Activated CD8-positive, alpha-beta memory T cell treated with anti-CD3 and anti-CD28 coated beads for 4 hours (primary cell): ENCODE results near the gene ENPP7.
A peak's percentile ranks its signal among the peaks of the same experiment; 100 is the strongest.

ENCODE experiments used
- DNase-seq, 2 donors: peaks; one replicate each; pipeline ENCODE4 v3.0.0-alpha.2; 2020; ENCODE audit warnings: low read depth in 2 of 2

Gene ENPP7

DNA sequence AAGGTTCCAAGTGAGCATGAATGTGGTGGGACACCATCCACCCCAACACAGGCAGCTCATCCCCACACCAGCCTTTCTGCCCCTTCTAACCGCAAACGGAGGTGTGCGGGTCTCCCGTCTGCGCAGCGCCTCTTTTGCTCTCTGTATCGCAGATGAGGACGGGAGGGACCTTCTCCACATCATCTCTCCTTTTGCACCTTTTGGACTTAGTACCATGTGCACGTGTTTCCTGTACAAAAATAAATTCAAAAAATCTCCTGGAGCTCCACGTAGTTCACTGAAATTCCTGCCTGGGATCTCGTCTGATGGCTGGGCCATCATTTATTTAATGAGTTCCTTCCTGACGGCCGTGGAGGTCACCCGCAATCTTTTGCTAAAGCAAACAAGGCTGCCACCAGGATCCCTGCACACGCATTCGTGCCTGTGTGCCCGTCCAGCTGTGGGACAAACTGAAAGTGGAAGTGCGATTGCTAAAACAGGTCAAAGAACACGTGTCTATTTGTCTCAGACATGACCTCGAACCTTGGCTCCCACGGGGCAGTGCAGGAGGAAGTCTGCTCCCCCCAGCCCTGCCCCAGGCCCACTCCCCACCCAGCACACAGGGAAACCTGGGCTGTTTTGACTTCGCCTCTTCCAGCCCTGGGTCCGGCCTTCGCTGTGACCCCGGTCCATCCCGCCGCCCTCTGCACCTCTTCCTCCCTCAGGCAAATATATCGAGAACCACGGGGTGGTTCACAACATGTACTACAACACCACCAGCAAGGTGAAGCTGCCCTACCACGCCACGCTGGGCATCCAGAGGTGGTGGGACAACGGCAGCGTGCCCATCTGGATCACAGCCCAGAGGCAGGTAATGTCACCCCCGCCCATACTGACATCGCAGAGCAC lies 2.3 kb downstream of the ENPP7 start:
- no peak for DNase-seq

- no peak for DNase-seq
Measured at GRCh38 chr17:79733692-79734070, 2.9 kb downstream of the ENPP7 start.

- DNase-seq: no peak
Measured at GRCh38 chr17:79735096-79735495, 4.4 kb downstream of the ENPP7 start.

DNA sequence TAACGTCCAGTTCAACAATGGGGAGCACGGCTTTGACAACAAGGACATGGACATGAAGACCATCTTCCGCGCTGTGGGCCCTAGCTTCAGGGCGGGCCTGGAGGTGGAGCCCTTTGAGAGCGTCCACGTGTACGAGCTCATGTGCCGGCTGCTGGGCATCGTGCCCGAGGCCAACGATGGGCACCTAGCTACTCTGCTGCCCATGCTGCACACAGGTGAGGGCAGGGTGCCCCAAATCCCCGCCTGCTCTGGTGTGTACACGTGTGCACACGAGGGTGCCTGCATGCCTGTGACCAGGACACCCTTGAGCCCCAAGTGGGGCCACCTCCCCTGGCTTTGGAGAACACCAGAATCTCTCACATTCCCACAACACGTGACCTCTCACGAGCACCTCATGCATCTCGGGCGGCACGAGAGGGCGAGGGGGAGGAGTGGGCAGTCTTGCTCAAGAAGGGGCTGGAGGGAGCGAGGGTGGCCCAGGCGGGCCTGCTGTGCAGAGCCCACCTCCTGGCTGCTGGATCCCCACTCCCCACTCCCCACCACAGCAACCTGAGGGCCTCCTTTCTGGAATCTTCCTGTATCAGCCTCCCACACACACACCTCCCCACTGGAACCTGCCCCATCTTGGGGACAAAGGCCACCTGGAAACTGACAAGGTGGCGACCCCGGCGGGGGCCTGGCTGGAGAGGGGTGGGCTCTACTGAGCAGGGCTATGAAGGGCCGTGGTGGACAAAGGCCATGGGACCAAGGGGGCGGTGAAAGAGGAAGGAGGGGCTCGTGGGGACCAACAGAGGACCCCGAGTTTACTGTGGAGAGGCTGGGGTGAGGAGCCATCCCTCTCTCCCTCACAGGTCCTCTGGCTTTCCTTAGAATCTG lies 6.5 kb downstream of the ENPP7 start:
- no peak for DNase-seq

DNA sequence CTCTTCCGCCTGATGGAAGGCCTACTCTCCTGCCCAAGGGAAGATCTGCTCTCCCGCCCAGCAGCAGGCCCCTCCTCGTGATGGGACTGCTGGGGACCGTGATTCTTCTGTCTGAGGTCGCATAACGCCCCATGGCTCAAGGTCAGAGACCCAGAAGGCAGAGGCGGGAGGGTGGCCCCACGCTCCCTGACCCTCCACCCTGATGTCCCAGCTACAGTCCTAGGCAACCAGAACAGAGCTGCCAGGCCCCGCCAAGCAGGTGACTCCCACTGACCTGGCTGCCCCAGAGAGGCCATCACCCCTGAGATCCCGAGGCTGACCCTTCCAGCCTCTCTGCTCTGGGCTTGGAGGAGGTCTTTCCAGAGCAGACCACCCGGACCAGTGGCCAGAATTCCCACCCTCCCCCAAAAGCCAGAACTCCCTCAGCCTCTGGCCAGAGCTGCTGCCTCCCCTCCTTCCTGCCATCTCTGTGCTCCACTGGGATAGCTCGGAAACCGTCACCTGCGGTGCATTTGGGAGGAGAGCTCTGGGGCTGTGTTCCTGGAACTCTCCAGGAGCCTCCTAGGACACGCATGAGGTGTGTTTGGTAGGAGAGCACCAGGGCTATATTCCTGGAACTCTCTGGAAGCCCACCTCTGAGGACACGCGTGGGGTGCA lies 7.3 kb downstream of the ENPP7 start:
- DNase-seq: no peak

- no peak for DNase-seq
Measured at GRCh38 chr17:79738643-79739042, 7.9 kb downstream of the ENPP7 start.

GRCh38 chr17:79739148-79740062 lies 8.7 kb downstream of the ENPP7 start:
- DNase-seq: no peak

DNA sequence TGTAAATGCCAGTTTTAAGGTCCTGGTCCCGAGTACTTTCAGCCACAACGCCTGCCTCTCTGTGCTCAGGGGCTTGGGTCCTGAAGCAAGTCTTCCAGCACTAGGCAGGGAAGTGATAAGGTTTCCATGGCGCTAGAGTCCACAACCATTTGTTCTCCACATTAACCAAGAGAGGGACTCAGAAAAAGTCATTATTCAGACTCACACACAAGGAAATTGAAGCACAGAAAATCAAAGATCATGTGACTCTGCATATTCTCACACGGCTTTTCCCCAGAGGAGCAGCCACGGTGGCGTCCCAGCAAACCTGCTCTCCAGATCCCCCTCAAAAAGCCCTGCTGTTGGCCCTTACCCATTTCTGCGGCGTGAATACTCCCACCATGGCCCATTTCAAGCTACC lies 9.7 kb downstream of the ENPP7 start:
- DNase-seq: no peak

GRCh38 chr17:79741401-79741750 lies 10.6 kb downstream of the ENPP7 start:
- no peak for DNase-seq

DNA sequence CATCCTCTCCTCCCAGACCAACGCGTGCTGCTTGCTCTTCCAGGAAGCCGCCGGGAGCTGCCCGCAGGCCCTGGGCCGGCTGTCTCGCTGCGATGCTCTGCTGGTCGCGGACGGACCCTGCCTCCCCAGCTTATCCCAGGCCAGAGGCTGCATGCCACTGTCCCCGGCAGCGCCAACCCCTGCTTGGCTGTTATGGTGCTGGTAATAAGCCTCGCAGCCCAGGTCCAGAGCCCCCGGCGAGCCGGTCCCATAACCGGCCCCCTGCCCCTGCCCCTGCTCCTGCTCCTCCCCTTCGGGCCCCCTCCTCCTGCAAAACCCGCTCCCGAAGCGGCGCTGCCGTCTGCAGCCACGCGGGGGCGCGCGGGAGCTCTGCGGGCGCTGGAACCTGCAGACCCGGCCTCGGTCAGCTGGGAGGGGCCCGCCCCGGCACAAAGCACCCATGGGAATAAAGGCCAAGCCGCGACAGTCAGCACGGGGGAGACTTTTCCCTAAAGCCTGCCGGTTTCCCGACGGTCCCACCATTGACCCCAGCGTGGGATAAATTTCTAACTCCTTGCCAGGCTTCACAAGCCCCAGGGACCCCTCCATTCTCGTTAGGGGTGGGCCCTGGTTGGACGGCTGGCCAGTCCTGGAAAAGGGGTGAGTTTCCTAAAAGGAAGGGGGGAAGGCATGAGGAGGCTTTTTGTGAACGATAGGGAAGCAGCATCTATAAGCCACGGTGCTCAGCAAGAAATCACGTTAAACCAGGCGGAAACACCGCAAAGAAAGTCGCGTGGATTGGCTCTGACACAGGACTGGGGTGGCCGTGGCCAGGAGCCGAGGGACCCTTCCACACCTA lies 11.2 kb downstream of the ENPP7 start:
- peak; percentile 29 to 44 for DNase-seq

DNA sequence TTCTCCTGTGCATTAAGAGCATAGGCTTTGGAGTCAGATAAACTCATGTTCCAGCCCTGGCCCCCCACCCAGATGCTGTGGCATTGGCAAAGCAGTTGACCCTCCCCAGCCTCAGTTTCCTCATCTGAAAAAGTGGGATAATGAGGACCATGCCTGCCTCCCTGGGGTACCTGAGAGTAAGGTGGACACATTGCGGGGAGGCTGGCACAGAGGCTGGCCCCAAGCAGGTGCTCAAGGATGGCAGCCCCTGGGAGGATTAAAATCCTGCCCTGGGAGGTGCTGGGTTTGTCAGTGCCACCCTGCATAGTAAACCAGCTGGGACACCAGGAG lies 11.8 kb downstream of the ENPP7 start:
- no peak for DNase-seq

DNA sequence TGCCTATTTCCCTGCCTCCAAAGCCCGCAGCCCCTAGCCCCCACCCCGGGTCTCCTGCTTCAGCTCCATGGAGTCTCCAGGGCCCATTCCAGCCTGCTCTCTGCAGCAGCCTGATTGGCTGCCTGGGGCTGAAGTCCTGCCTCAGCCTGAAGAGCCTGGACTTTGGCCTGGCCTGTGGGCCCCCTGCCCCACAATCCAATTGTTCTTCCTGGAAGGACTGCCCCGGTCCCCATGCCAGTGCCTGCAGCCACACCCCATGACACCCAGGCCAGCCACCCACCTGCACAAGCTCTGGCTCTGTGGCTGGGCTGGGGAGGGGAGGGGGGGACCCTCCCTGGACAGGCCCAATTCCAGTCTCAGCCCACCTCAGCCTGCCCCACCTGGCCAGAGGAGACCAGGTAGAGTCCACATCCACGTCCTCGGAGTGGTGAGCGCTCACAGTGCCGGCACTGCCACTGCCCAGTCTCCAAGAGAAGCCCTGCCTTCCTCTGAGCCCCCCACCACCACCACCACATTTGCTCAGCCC lies 12.3 kb downstream of the ENPP7 start:
- no peak for DNase-seq

- no peak for DNase-seq
Measured at GRCh38 chr17:79743614-79744013, 12.9 kb downstream of the ENPP7 start.

GRCh38 chr17:79745641-79746105 lies 14.9 kb downstream of the ENPP7 start:
- DNase-seq: no peak

- DNase-seq: no peak
Measured at GRCh38 chr17:79746889-79747507, 16.3 kb downstream of the ENPP7 start.

DNA sequence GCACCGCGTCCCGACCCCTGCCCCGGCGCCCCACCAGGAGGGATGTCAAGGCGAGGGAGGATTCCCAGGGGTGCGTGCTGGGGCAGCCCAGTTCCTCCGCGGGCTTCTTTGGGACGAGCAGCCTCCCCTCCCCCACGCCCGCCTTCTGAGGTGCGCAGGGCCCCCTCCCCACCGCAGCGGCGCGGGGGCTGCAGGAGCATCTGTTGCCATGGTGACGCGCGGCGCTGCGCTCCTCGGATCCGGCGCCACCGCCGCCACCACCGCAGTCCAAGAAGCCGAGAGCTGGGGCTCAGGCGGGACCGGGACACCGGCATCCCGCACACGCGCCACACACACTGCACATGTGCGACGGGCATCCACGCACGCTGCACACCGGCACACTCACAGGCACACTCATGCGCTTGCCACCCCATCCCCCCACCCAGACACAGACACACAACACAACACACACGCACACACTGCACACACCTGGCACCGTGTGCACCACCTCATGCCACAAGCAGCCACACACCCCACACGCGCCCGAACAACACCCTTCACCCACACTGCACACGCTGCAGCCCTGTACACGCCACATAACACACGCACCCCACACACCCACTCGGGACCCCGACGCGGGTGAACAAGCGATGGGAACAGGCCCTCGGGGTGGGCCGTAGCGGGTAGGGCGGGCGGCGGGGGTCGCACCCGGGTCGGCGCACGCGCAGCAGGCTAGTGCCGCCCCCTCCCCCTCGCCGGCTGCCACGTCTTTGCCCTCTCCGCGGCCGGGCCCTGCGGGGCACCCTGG lies 17.0 kb downstream of the ENPP7 start:
- no peak for DNase-seq

DNA sequence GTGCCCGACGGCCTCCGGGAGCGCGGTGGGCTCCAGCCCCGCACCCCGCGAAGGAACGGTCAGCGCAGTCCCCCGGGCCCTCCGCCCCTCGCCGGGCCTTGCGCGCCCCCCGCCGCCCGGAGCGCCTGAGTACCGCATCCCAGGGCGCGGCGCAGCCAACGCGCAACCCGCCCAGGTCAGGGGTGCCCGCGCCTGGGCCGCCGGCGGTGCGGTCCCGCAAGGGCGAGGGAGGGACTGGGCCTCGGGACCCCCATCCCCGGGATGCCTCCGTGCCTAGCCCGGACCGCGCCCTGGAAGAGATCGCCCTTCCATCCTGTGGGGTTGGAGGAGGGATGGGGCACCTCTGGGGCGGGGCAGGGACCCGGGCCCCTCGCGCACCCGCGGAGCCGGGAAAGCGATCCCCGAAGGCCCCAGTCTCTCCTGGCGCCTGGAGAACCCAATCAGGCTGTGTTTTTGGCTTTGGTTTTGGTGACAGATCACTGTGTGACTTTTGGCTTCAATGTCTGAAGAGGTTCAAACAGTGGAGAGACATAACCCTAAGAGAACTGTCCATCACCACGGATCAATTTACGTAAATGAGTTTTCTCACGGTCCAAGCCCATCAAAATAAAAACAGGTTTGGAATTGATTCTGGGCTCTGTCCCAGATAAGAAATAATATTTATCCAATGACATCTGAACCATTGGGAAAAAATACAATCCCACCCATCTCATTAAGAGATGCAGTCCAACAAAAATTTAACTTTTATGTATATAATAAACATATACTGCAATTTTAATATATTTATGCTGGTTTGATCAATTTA lies 17.8 kb downstream of the ENPP7 start:
- DNase-seq: no peak

GRCh38 chr17:79749156-79749815 lies 18.5 kb downstream of the ENPP7 start:
- DNase-seq: no peak
